Spleen (tissue), 7 donors: ENCODE measurements around the gene IFI44.

Source experiments
- CTCF ChIP-seq, 11 experiments: fragments of 200-600 bp in 7 of 11; fragments of 450-650 bp in 4 of 11; sonication (generic) in 4 of 11; IDR thresholded peaks in 8 of 11; conservative IDR thresholded peaks in 3 of 11; 1 replicate in 7 of 11; 2 replicates in 4 of 11; pipeline versions ENCODE4 v1.4.0 to v1.8.0; 2016 to 2021; ENCODE audit warnings: antibody characterized with exemption in 11 of 11, inconsistent platforms in 4 of 11, mild to moderate bottlenecking in 1 of 11
- POLR2A ChIP-seq, 3 donors: fragments of 450-650 bp; IDR thresholded peaks; one replicate each; pipeline ENCODE4 v1.5.1; 2017; ENCODE audit warnings: antibody characterized with exemption in 3 of 3, mild to moderate bottlenecking in 1 of 3
- donor health status: DM: no; HTN: no; CAD: no; lungs with moderate emphysema.
- donor health status: DM: no; HTN: no; CAD: no.
- donor health status: DM: no; HTN: no; CAD: no.

DNA sequence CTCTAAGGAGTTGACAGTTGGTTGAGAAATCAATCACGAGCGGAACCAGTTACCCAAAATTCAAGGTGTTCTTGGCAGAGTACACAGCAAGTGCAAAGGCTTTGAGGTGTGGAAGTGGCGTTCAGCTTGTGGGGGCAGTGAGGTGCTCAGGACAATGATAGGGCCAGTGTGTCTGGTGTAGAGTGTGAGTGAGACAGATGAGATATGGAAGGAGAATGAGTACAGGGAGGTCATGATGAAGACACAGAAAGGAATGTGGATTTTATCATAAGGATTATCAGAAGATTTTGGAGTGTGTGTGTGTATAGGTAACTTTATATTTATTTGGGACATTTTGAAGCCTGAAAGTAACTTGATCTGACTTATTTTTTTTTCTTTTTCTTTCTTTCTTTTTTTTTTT, 40.9 kb downstream of the IFI44 start:
- TF ChIP-seq CTCF (IDR thresholded peaks at IDR 0.05 in 8 of 11, conservative IDR thresholded peaks at IDR 0.05 in 3 of 11) (no peak), POLR2A (IDR thresholded peaks at IDR 0.05) (no peak)
